HEK293T (cell line): ENCODE data around the gene SNX18.

Experiments used
- ARNT ChIP-seq: fragments of 450-650 bp; IDR thresholded peaks from 2 replicates; pipeline ENCODE4 v1.6.1; 2017; ENCODE audit warnings: mild to moderate bottlenecking
- BHLHE40 ChIP-seq: fragments of 450-650 bp; IDR thresholded peaks from 2 replicates; pipeline ENCODE4 v1.6.1; 2016; ENCODE audit warnings: mild to moderate bottlenecking, moderate library complexity, borderline replicate concordance
- ELF4 ChIP-seq: fragments of 450-650 bp; IDR thresholded peaks from 2 replicates; pipeline ENCODE4 v1.6.1; 2017; ENCODE audit warnings: antibody characterized with exemption
- FOXA1 ChIP-seq: fragments of 450-650 bp; IDR thresholded peaks from 2 replicates; pipeline ENCODE4 v1.6.1; 2016; ENCODE audit warnings: mild to moderate bottlenecking
- FOXK2 ChIP-seq: fragments of 450-650 bp; IDR thresholded peaks from 2 replicates; pipeline ENCODE4 v1.6.1; 2016; ENCODE audit warnings: mild to moderate bottlenecking
- FOXM1 ChIP-seq: fragments of 450-650 bp; IDR thresholded peaks from 2 replicates; pipeline ENCODE4 v1.6.1; 2017; ENCODE audit warnings: mild to moderate bottlenecking, borderline replicate concordance
- HDGF ChIP-seq: fragments of 450-650 bp; IDR thresholded peaks from 2 replicates; pipeline ENCODE4 v1.6.1; 2017; ENCODE audit warnings: antibody characterized with exemption, borderline replicate concordance
- LEF1 ChIP-seq: fragments of 450-650 bp; IDR thresholded peaks from 2 replicates; pipeline ENCODE4 v1.6.1; 2017; ENCODE audit warnings: mild to moderate bottlenecking, borderline replicate concordance
- SP1 ChIP-seq: fragments of 450-650 bp; IDR thresholded peaks from 2 replicates; pipeline ENCODE4 v1.6.1; 2017
- SUZ12 ChIP-seq: fragments of 450-650 bp; IDR thresholded peaks from 2 replicates; pipeline ENCODE4 v1.6.1; 2016; ENCODE audit warnings: mild to moderate bottlenecking
- ZNF384 ChIP-seq: fragments of 450-650 bp; IDR thresholded peaks from 2 replicates; pipeline ENCODE4 v1.6.1; 2016

GRCh38 chr5:54567996-54568395, 50.4 kb downstream of the SNX18 start:
- TF ChIP-seq BHLHE40 (no peak), ELF4 (no peak), SP1 (no peak), ARNT (no peak), ZNF384 (no peak), FOXM1 (no peak), FOXA1 (no peak), SUZ12 (no peak), LEF1 (no peak), HDGF (no peak), FOXK2 (no peak)
